T follicular helper cell (primary cell): ENCODE measurements around the gene RNF34.

Experiments
- DNase-seq: peaks from one replicate; pipeline ENCODE4 v3.0.0-alpha.2; 2020; ENCODE audit warnings: low read depth

Gene RNF34

GRCh38 chr12:121439715-121440114 lies 39.8 kb downstream of the RNF34 start:
- no peak for DNase-seq

DNA sequence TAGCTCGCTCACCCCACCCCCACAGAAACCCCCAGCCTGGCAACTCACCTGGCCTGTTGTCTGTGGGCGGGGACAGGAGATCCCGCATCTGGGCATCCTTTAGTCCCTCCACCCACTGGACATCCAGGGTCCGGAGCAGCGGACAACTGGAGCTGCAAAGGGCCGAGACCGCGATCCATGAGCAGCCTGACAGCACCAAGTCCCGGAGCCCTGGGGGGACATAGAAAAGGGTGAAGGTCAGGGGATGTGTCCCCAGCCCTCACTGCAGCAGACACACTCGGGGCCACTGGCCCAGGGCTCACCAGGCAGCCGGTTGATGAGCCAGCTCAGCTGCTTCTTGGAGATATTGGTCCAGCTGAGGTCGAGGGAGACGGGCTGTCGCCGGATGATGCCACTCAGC lies 40.9 kb downstream of the RNF34 start:
- no peak for DNase-seq

DNA sequence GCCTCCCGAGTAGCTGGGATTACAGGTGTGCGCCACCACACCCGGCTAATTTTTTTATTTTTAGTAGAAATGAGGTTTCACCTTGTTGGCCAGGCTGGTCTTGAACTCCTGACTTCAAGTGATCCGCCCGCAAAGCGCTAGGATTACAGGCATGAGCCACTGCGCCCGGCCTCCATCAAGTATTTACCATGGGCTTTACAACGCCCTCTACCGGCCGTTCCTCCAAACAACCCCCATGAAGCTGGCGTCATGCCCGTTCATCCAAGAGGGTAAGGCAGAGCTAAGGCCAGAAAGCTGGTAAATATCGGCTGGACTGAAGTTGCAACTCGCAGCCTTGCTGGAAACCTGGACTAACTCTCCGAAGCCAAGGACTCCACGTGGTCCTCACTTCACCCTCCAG lies 41.6 kb downstream of the RNF34 start:
- DNase-seq: no peak

DNA sequence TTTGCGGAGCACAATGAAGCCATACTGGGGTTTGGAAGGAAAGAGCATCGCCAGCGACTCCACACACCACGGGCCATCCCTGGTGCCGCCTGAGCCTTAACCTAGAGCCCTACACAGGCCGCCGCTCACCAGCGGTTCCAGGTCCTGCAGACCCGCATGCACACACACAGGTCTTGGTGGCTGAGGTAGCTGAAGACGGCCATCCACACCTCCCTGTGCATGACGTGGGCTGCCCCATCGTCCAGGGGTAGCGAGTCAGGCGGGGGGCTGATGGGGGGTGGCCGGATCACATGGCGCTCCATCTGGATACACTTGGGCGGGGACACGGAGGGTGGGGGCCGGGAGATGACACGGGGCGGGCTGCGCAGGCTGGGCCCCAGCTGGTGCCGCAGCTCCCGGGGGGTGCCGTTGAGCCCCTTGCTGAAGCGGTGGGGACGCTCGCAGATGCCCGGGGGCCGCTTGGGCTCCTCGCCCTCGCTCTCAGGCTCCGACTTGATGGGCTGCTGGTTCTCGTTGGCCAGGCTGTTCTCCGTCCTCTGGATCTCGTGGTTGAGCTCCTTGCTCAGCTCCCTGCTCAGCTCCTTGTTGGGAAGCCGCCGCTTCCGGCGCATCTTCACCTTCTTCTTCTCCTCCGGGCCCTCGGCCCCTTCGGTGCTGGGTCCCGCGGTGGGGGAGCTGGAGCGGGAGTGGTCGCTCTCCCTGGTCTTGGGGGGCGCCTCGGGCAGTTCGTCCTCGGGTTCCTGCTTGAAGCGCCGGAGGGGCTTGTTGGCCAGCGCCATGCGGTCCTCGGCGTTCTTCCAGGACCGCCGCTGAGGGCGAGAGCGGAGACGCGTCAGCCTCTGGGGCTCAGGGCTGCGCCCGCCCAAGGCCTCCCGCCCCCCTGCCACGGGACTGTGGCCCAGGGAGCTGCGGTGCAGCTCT lies 42.4 kb downstream of the RNF34 start:
- no peak for DNase-seq

GRCh38 chr12:121443193-121443870 lies 43.4 kb downstream of the RNF34 start:
- peak; percentile 37 for DNase-seq

- DNase-seq: no peak
Measured at GRCh38 chr12:121443911-121444841, 44.3 kb downstream of the RNF34 start.

- no peak for DNase-seq
Measured at GRCh38 chr12:121444842-121445202, 44.9 kb downstream of the RNF34 start.

DNA sequence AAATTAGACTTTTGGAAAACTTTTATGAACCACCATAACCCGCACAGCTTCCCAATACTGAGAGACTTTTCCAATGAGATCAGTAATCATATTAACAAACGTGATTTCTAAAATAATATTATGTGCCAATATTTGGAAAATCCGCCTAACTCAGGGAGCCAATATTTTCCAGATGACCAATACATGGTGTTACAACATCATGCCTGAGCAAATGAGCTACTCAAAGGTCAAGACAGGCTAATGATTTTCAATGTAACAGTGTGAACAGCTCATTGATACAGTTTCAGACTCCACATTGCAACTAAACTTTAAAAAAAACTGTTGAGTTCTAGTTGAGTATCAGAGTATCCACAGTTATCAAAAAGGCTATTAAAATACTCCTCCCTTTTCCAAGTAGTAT lies 46.8 kb downstream of the RNF34 start:
- DNase-seq: no peak

DNA sequence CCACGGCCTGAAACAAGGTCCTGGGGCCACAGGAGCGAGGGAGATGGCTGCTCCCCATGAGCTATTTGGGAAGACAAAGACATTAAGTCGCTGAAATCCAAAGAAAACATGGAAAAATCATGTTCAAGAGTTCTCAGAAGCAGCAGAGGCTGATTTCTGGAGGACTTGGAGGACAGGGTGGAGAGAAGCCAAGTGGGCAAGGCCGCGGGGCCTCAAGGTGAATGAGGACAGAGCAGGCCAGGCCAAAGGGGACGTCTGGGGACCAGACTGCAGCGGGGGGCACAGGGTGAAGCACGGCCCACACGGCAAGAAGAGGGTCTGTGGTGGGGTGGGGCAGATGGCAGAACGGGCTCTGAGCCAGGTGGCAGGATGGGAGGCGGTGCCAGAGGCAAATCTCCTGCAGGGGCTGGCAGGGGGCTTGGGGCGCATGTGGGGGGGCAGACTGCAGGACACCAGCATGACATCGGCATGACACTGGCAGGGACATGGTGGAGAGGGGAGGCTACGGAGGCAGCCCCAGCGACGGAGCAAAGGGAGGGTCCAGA lies 48.9 kb downstream of the RNF34 start:
- no peak for DNase-seq

DNA sequence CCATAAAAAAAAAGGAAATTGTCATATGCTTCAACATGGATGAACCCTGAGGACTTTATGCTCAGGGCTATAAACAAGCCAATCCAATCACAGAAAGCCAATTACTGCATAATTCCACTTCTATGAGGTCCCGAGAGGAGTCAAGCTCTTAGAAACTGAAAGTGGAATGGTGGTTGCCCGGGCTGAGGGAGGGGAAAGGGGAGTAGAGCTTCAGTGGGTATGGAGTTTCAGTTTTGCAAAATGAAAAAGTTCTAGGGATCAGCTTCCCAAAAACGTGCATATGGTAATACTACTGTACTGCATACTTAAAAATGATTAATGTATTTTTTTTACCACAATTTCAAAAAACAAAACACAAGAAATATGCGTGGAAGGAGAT lies 52.0 kb downstream of the RNF34 start:
- no peak for DNase-seq

GRCh38 chr12:121452340-121452984 lies 52.5 kb downstream of the RNF34 start:
- no peak for DNase-seq

- no peak for DNase-seq
Measured at GRCh38 chr12:121452985-121453360, 53.1 kb downstream of the RNF34 start.

DNA sequence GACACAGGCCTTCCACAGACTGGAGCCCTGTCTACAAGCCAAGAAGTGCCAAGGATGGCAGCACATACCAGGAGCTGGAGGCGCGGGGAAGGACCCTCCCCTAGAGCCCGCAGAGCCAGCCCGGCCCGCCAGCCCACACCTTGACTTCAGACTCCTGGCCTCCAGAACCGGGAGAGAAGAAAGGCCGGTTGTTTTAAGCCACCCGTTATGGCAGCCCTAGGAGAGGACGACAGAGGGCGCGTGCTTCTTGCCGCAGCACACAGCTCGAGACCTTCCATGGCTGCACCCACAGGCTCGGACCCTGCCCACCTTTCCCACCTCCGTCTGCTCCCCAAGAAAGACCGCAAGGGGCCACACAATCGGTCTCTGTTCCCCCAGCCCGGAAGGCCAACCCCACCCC lies 53.7 kb downstream of the RNF34 start:
- no peak for DNase-seq

GRCh38 chr12:121454921-121455320 lies 55.0 kb downstream of the RNF34 start:
- no peak for DNase-seq

GRCh38 chr12:121455766-121456420 lies 56.0 kb downstream of the RNF34 start:
- DNase-seq: no peak

DNA sequence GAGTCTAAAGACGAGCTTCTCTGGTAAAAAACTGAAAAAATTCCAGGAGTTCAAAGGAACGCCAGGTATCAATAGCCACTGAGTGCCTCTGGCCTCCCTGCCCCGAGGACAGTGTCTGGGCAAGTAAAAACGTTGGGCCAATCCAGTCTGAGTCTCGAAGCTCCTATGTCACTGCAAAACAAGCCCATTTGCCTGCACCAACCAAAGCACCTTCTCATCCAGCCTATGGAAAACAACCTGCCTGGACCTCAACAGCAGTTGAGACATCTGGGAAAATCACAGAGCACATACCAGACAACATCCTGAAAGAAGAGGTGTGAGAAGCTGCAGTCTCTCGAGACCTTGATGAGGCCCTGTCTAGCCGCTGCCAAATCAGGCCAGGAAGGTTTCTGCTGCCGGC lies 56.6 kb downstream of the RNF34 start:
- DNase-seq: no peak

DNA sequence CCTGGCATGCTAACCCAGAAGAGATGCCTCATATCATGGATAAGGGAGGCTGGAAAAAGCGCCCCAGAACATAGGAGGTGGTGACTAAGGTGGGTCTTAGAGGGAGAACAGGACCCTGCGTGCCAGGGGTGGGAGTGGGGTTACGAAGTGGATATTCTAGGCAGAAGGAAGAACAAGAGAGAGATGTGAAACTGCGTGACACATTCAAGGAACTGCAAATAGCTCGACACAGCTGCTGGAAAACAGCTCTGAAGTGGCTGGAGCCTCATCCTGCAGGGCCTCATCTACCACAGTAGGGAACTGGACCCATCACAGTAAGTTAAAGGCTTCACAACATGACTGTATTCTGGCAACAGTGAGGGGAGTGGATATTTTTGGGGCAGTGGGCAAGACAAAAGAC lies 61.1 kb downstream of the RNF34 start:
- no peak for DNase-seq

DNA sequence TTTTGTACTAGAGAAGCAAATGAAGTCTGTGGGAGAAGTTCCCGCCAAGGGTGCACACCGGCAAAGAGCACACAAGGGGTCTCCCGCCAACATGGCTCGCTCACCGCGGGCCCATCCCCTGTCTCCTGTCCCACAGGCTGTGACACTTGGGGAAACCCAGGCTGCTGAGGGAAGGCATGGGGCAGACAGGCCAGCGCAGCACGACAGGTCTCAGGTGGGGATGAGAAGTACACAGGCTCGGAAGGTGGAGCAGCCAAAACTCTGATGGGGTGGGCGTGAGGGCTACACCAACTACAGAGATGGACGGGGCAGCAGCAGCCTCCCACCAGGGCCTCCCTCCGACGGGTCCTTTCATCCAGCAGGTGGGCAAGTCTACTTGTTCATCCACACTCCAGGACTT lies 64.4 kb downstream of the RNF34 start:
- no peak for DNase-seq

GRCh38 chr12:121465921-121466793 lies 66.2 kb downstream of the RNF34 start:
- DNase-seq: peak; percentile 18
